GM12874 (cell line): ENCODE results near the gene PIK3CA.

ENCODE experiments used
- TF ChIP-seq, protein P1 (sequence below): IDR thresholded peaks from 2 replicates; pipeline ENCODE4 v1.5.1; 2011; ENCODE audit warnings: low read depth, mild to moderate bottlenecking, control low read depth, low read length, moderate library complexity; ENCODE audit not compliant: insufficient read depth

The PIK3CA gene

DNA sequence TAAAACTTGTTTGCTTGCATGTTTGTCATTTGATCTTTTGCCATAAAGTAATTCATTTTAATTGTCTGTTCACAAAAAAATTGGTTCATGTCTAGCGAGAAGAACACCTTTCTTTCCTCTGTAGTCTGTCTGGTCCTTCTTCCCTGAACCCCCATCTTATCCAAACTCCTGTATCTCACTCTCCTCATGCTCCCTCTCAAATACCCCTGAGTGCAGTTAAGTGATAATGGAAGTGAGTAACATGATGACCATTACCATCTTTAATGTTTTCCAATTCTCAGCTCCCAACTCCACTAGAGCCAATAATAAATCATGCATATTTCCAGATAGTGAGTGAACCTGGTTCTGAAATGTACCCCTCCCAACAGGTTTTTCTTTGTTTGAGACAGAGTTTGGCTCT is 116.9 kb downstream of the PIK3CA start:
- TF ChIP-seq, protein P1, sequence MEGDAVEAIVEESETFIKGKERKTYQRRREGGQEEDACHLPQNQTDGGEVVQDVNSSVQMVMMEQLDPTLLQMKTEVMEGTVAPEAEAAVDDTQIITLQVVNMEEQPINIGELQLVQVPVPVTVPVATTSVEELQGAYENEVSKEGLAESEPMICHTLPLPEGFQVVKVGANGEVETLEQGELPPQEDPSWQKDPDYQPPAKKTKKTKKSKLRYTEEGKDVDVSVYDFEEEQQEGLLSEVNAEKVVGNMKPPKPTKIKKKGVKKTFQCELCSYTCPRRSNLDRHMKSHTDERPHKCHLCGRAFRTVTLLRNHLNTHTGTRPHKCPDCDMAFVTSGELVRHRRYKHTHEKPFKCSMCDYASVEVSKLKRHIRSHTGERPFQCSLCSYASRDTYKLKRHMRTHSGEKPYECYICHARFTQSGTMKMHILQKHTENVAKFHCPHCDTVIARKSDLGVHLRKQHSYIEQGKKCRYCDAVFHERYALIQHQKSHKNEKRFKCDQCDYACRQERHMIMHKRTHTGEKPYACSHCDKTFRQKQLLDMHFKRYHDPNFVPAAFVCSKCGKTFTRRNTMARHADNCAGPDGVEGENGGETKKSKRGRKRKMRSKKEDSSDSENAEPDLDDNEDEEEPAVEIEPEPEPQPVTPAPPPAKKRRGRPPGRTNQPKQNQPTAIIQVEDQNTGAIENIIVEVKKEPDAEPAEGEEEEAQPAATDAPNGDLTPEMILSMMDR: no peak

DNA sequence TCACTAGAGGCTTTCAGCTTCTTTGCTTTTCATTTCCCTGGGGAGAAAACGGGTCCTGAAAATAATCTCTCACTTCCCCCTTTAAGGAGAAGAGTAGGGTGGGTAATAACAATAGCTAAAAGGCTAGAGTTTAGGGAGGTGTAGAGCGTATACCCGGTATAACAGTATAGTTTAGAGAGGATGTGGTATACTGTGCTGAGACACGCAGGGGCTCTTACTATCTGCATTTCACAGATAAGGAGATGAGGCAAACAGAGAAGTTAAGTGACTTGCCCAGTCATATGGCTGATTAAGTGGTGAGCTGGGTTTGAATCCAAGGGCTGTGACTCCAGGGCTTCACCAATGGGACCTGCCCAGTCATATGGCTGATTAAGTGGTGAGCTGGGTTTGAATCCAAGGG is 117.7 kb downstream of the PIK3CA start:
- TF ChIP-seq, protein P1: no peak

DNA sequence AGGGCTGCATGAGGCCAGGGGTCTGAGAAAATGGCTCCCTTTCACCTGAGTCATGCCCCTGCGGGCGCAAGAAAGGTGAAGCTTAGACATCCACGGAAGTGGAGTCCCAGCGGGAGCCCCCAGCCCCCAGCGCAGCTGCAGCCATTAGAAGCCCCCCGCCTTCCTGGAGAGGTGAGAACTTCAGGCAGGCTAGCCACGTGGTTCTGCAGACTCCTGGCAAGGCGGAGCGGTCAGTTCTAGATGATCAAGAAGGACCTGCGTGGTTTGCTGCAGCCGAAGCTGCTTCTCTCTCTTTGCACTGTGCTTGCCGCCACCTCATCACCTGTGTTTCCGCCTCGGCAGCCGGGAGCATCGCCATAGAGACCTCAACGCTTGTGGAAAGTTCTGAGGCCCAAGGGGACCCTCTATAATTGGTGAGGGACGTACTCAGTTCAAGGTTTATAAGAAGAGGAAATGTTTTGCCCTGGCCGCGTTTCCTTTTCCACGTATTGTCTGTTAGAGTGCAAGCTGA is 118.6 kb downstream of the PIK3CA start:
- TF ChIP-seq, protein P1: no peak

DNA sequence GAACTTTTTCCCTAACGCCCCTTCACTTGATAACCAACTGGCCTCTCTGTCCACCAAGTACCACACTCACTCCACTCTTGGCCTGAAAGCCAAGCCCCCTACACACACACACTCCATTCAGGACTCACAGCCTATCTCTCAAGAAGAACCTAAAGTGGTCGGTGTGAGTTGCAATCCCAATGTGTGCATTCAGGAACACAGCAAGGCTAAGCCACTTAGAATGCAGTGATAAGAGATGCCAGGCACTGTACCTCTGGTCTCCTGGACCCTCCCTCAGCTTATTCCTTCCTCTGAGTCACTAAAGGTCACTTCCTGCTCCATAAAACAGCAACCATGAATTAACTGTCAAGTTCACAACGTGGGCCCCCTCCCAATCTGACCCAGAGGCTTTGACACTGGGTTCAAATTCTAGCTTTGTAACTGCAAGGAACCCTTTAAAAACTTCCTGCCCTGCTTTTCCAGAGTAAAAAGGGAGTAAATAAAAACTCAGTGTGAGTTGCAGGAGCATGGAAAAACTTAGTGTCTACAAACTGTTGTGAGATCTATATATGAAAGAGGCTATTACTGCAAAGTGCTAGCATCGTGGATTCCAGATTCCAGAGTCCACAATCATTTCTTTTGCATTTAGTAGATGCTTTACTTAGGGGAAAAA is 120.4 kb downstream of the PIK3CA start:
- TF ChIP-seq, protein P1: no peak

DNA sequence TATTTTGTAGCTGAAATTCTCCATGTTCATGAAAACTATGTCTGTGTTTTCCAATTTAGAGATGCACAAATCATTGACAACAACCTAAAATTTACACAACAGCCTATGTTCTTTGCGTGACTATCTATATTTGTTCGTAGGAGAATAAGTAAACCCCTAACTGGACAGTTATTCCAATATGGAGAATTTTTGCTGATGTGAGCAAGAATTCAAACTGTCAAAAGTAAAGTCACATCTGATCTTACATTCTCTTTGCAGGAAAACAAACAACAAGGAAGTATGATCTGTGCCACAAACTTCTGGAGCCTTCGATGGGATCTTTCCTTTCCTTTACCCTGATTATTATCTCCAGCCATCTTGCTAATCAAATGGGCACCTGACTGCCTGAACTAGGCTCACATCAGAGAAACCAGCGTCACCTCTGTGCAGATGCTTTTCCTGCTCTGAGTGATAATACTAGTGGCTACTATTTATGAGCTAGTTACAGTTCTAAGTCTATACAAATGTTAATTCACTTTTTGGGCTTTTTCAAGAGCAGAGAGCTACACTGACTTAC is 121.1 kb downstream of the PIK3CA start:
- TF ChIP-seq, protein P1: no peak

DNA sequence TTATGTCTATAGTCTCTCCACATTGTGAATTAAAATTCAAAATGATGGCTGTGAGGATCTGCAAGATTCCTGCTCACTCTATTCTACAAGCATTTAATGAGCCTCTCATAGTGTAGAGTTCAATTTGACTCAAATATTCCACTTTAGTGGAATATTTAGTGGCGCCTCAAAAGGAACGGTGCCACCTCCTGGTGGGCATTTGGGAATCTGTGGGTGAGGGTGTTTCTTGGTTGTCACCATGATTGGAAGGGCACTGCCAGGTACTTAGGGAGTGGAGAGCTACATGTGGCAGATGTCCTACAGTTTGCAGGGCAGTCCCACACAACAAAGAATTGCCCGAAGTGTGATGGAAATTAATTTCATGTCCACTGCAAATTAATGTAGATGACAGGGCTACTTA is 124.2 kb downstream of the PIK3CA start:
- TF ChIP-seq, protein P1: no peak

DNA sequence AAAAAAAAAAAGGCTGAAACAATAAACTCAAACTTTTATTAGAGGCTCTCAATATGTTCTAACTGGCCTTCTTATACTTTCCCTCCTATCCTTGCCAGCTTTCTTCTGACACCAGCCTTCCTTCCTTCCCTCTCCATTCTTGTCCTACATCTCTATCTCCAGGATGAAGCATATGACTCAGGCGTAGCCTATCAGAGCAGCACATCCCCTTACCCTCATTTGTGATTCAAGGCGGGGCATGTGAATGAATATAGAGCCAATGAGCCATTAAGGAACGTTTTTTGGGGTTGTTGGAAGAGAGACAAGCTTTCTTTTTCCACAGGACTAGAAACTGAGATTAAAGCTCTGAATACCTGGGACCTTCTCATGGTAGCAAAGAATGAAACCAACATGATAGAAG is 127.8 kb downstream of the PIK3CA start:
- TF ChIP-seq, protein P1: no peak
